DND-41 (cell line): ENCODE data around the gene STEAP1B.
"Not testable (repeated sequence)": the region's sequence is repeated elsewhere in the genome, so short reads cannot be mapped to it uniquely, and the experiment has no call there.

ENCODE experiments used
- ATAC-seq: fragments of 200-7000 bp; cut with Tn5 transposase; 3 replicates; pipeline ENCODE4 v1.9.1; 2021; ENCODE audit warnings: low read depth; ENCODE audit not compliant: insufficient read depth
- DNase-seq: peaks from one replicate; pipeline ENCODE4 v3.0.0-alpha.2; 2020
- H2AFZ ChIP-seq: 2 replicates; pipeline ENCODE4 v1.6.0; 2012; ENCODE audit warnings: low read depth, low read length
- H3K27ac ChIP-seq: 2 replicates; pipeline ENCODE4 v1.5.1; 2012; ENCODE audit warnings: low read length, inconsistent platforms
- H3K27me3 ChIP-seq: fragments of 200-600 bp; sonication (generic); 2 replicates; pipeline ENCODE4 v1.6.0; 2012; ENCODE audit warnings: low read length, mild to moderate bottlenecking, inconsistent platforms; ENCODE audit not compliant: insufficient read depth, poor library complexity
- H3K36me3 ChIP-seq: 2 replicates; pipeline ENCODE4 v1.5.1; 2012; ENCODE audit warnings: low read length, inconsistent platforms; ENCODE audit not compliant: insufficient read depth
- H3K4me1 ChIP-seq: 2 replicates; pipeline ENCODE4 v1.5.1; 2012; ENCODE audit warnings: mild to moderate bottlenecking, low read length; ENCODE audit not compliant: insufficient read depth
- H3K4me2 ChIP-seq: 2 replicates; pipeline ENCODE4 v1.6.0; 2012; ENCODE audit warnings: mild to moderate bottlenecking, moderate library complexity, low read length, inconsistent platforms; ENCODE audit not compliant: insufficient read depth
- H3K4me3 ChIP-seq, 2 experiments: fragments of 200-600 bp in 1 of 2; shearing (Covaris generic) in 1 of 2; 2 replicates each; pipeline ENCODE4 v1.5.1; 2012 to 2016; ENCODE audit warnings: inconsistent platforms in 2 of 2, low read length in 2 of 2, mild to moderate bottlenecking in 2 of 2, low read depth in 1 of 2, moderate library complexity in 1 of 2
- H3K79me2 ChIP-seq: 2 replicates; pipeline ENCODE4 v1.6.0; 2012; ENCODE audit warnings: low read length, inconsistent platforms; ENCODE audit not compliant: insufficient read depth
- H3K9ac ChIP-seq: 2 replicates; pipeline ENCODE4 v1.6.0; 2012; ENCODE audit warnings: low read depth, mild to moderate bottlenecking, inconsistent platforms, low read length, moderate library complexity
- H3K9me3 ChIP-seq: 2 replicates; pipeline ENCODE4 v1.5.1; 2012; ENCODE audit warnings: low read length, moderate library complexity, mild to moderate bottlenecking, inconsistent platforms; ENCODE audit not compliant: insufficient read depth, severe bottlenecking
- H4K20me1 ChIP-seq: 2 replicates; pipeline ENCODE4 v1.6.0; 2012; ENCODE audit warnings: low read length; ENCODE audit not compliant: insufficient read depth
- CTCF ChIP-seq: IDR thresholded peaks from 2 replicates; pipeline ENCODE4 v1.5.1; 2012; ENCODE audit warnings: borderline replicate concordance, low read length, moderate library complexity, mild to moderate bottlenecking; ENCODE audit not compliant: poor library complexity, severe bottlenecking; ENCODE audit errors: extremely low read depth
- EZH2 ChIP-seq: IDR thresholded peaks from 3 replicates; pipeline ENCODE4 v1.6.1; 2012; ENCODE audit warnings: borderline replicate concordance, low read depth, mild to moderate bottlenecking, moderate library complexity, low read length, inconsistent platforms; ENCODE audit not compliant: severe bottlenecking

The STEAP1B gene

GRCh38 chr7:22493160-22493925, 6.6 kb downstream of the STEAP1B start:
- H4K20me1 ChIP-seq, ATAC-seq, H3K27ac ChIP-seq: not testable (repeated sequence)

GRCh38 chr7:22488643-22489462, 11.1 kb downstream of the STEAP1B start:
- no peak for TF ChIP-seq EZH2
- TF ChIP-seq CTCF, result peak; percentile 97
- Histone ChIP-seq H4K20me1 (no peaks in the 10 kb centered on the region), H3K79me2 (no peaks in the 10 kb centered on the region), H3K27me3 (no peaks in the 10 kb centered on the region), H3K4me3 (no peak overlapping the region), H3K9ac (no peak overlapping the region), H3K27ac (peak overlapping the region; percentile 59), H3K9me3 (no peaks in the 10 kb centered on the region), H2AFZ (peak overlapping the region; percentile 19), H3K4me2 (no peak overlapping the region), H3K4me1 (peaks cover 52% of the 10 kb centered on the region), H3K36me3 (no peaks in the 10 kb centered on the region)
- ATAC-seq (peak; percentile 79), DNase-seq (peak; percentile 83)

More at GRCh38 chr7:22493160-22493925, 6.6 kb downstream of the STEAP1B start:
- H3K27me3 ChIP-seq, H3K4me1 ChIP-seq, H2AFZ ChIP-seq, H3K4me3 ChIP-seq, H3K9me3 ChIP-seq, DNase-seq, H3K79me2 ChIP-seq, H3K36me3 ChIP-seq, H3K9ac ChIP-seq, H3K4me2 ChIP-seq: not testable (repeated sequence)

GRCh38 chr7:22487978-22488642, 11.9 kb downstream of the STEAP1B start:
- no peaks in the 10 kb centered on the region for H3K36me3 ChIP-seq
- H3K9ac ChIP-seq, result no peak overlapping the region
- no peaks in the 10 kb centered on the region for H3K27me3 ChIP-seq
- ATAC-seq (no peak), DNase-seq (no peak)
- H3K79me2 ChIP-seq, result no peaks in the 10 kb centered on the region
- H3K4me1 ChIP-seq, result peaks cover 60% of the 10 kb centered on the region
- H4K20me1 ChIP-seq, result no peaks in the 10 kb centered on the region
- TF ChIP-seq EZH2 (no peak), CTCF (no peak)
- no peaks in the 10 kb centered on the region for H3K9me3 ChIP-seq
- no peak overlapping the region for H3K4me3 ChIP-seq
- peak overlapping the region; percentile 59 for H3K27ac ChIP-seq
- H3K4me2 ChIP-seq, result no peak overlapping the region
- H2AFZ ChIP-seq, result peak overlapping the region; percentile 19
